AG04450 (cell line): ENCODE data around the gene KIF4A. TPM values are rescaled to one million over a fixed set of nuclear protein-coding genes. Genes with fewer than 3 reads are reported as not detected.

ENCODE experiments used
- CTCF ChIA-PET: fragments of 300-600, 350-600 bp; formaldehyde crosslinking; extraction: SDS; loops from one replicate; lab custom pipeline; 2022; ENCODE audit warnings: antibody characterized with exemption, inconsistent platforms; lab: Charles Lee
- POLR2A ChIA-PET: fragments of 350-600 bp; formaldehyde crosslinking; extraction: SDS; loops from one replicate; lab custom pipeline; 2021; ENCODE audit warnings: antibody characterized with exemption, inconsistent platforms; lab: Yijun Ruan, JAX
- DNase-seq: peaks from one replicate; pipeline ENCODE4 v3.0.0-alpha.2; 2011; ENCODE audit warnings: low read depth, low spot score
- H3K27ac ChIP-seq: one replicate; pipeline ENCODE4 v1.5.1; 2012; ENCODE audit warnings: low read depth, low read length, control low read depth
- H3K27me3 ChIP-seq: one replicate; pipeline ENCODE4 v1.6.0; 2012; ENCODE audit warnings: low read length; ENCODE audit not compliant: control insufficient read depth, insufficient read depth
- H3K4me3 ChIP-seq: 2 replicates; pipeline ENCODE4 v1.5.1; 2011; ENCODE audit warnings: mild to moderate bottlenecking, low read depth, low read length, control low read depth
- H3K9me3 ChIP-seq: 2 replicates; pipeline ENCODE4 v1.5.1; 2012; ENCODE audit warnings: low read length; ENCODE audit not compliant: control insufficient read depth, insufficient read depth
- polyA plus RNA-seq: library from polyadenylated mRNA; depleted of rRNA; stranded (reverse); fragments of >200 nt; gene quantifications from 2 replicates; pipeline ENCODE4 v1.2.3, GENCODE V29; 2011
- TF ChIP-seq, protein P1 (sequence below): IDR thresholded peaks from 2 replicates; pipeline ENCODE4 v1.5.1; 2011; ENCODE audit warnings: low read depth, low read length, control low read depth, inconsistent platforms

KIF4A gene
- polyA plus RNA-seq, 1 experiment: 8.8 TPM

DNA sequence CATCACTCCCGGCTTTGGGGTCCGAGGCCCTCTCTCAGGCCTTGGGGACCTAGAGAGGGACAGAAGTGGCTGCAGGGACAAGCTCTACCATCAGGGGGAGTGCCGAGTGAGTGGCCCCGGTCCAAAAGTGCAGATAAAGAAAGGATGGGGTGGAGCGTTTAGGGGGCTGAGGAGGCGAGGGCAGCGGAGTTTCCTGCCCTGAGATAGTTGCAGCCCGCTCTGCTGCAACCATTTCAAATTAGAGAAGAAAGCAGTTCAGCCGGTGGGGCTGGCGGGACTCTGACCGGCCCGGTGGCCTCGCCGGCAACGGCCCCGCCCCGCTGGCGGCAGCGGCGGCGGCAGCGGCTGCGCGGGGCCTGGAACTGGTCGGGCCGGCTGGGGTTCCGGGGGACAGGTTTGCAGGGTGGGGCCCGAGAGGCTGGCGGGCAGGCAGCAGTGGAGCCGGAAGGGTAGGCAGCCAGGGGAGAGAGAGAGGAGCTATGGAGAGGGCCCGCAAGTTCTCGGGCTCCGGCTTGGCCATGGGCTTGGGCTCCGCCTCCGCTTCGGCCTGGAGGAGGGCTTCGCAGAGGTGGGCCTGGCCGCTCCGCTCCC, 162.3 kb downstream of the KIF4A start:
- H3K9me3 ChIP-seq: peaks cover 3% of the 10 kb centered on the region; the same call in 1 of the 2 replicates
- no peaks in the 10 kb centered on the region for H3K27me3 ChIP-seq
- TF ChIP-seq, protein P1, sequence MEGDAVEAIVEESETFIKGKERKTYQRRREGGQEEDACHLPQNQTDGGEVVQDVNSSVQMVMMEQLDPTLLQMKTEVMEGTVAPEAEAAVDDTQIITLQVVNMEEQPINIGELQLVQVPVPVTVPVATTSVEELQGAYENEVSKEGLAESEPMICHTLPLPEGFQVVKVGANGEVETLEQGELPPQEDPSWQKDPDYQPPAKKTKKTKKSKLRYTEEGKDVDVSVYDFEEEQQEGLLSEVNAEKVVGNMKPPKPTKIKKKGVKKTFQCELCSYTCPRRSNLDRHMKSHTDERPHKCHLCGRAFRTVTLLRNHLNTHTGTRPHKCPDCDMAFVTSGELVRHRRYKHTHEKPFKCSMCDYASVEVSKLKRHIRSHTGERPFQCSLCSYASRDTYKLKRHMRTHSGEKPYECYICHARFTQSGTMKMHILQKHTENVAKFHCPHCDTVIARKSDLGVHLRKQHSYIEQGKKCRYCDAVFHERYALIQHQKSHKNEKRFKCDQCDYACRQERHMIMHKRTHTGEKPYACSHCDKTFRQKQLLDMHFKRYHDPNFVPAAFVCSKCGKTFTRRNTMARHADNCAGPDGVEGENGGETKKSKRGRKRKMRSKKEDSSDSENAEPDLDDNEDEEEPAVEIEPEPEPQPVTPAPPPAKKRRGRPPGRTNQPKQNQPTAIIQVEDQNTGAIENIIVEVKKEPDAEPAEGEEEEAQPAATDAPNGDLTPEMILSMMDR: peak; percentile 69
- DNase-seq: no peak
- CTCF ChIA-PET: interaction anchor here (0.6 to 3.0 kb wide), 12 partner anchors 8 to 1062 kb away, joined by 3 to 19 read pairs (median 4); partner anchors contain the start of gene IGBP1
- POLR2A ChIA-PET: no interaction called here
- H3K27ac ChIP-seq: no peak overlapping the region
- H3K4me3 ChIP-seq: peak overlapping the region; percentile 64

DNA sequence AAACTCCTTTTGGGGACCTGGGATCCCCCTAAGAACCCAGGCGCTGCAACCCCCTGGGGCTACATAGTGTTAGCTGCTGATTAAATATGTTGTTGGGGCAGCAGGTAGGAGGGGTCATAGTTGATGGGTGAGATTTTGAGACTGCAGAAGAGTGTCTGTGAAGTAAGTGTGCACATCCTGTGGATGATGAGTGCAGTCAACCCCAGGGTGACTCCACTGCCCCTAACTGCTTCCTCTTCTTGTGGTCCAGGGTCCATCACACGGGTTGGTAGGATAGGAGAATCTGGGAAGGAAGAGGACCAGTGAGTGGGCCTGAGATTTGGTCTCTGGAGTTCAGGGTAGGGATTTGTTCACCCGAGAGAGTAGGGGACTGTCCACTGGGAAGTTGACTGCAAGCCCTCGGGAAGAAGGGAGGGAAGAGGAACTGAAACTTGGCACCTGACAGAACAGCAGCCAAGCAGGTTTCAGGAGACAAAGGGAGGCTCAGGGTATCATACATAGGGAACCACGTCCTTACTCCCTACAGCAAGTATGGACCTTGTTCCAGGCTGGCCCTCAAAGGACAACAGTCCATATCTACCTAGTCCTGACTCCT, 163.2 kb downstream of the KIF4A start:
- no peak overlapping the region for H3K27ac ChIP-seq
- DNase-seq: no peak
- POLR2A ChIA-PET: no interaction called here
- H3K9me3 ChIP-seq: peaks cover 3% of the 10 kb centered on the region; the same call in 1 of the 2 replicates
- H3K4me3 ChIP-seq: peak overlapping the region; percentile 64
- CTCF ChIA-PET: interaction anchor here (0.6 to 3.0 kb wide), 4 partner anchors 18 to 212 kb away, joined by 3 to 19 read pairs (median 12); no protein-coding TSS in a partner anchor
- H3K27me3 ChIP-seq: no peaks in the 10 kb centered on the region
- TF ChIP-seq, protein P1: no peak

DNA sequence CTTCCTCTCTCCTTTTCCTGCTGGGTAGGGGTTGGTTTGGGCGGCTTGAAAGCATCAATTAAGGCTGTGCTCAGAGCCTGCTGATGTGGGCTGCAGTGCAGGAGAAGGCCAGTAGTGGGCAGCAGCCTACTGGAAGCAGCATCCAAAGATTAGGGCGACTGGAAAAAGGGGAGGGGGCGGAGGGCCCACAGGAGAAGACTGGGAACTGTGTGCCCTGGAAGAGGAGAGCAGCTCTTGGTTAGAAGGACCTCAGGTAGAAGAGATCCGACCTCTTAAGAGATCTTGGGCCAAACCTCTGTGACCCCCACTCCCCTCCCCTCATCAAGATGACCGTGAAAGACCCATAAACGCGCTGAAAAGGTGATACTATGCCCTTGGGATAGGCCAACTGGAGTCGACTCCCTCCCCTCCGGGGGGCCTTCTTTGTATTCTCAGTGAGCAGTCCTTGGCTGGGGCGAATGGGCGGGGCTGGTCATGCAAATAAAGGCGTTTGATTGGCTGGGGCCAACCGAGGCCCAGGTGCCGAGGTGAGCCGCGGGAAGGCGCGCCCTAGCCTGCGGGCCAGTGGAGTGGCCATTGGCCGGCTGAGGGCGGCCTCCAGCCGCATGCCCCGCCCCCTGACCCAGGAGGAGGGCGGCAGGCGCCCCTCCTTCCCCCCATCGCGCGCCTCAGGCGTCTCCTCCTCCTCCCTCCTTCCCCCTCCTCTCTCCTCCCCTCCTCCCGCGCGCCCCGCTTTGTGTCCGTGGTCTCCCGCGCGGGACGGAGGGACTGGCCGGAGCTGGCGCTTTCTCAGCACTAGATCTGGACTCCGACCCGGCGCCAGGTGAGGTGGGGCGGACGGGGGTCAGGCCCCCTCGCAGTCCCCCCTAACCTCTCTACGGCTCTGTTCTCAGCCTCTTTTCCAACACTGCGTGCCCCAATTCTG, 164.8 kb downstream of the KIF4A start:
- POLR2A ChIA-PET: no interaction called here
- H3K4me3 ChIP-seq: peak overlapping the region; percentile 68
- TF ChIP-seq, protein P1: peak; percentile 88
- DNase-seq: no peak
- H3K27ac ChIP-seq: peak overlapping the region; percentile 39
- CTCF ChIA-PET: interaction anchor here (1.0 to 2.7 kb wide), 7 partner anchors 8 to 297 kb away, joined by 3 to 18 read pairs (median 6); no protein-coding TSS in a partner anchor
- H3K9me3 ChIP-seq: peaks cover 3% of the 10 kb centered on the region; the same call in 1 of the 2 replicates
- no peaks in the 10 kb centered on the region for H3K27me3 ChIP-seq

DNA sequence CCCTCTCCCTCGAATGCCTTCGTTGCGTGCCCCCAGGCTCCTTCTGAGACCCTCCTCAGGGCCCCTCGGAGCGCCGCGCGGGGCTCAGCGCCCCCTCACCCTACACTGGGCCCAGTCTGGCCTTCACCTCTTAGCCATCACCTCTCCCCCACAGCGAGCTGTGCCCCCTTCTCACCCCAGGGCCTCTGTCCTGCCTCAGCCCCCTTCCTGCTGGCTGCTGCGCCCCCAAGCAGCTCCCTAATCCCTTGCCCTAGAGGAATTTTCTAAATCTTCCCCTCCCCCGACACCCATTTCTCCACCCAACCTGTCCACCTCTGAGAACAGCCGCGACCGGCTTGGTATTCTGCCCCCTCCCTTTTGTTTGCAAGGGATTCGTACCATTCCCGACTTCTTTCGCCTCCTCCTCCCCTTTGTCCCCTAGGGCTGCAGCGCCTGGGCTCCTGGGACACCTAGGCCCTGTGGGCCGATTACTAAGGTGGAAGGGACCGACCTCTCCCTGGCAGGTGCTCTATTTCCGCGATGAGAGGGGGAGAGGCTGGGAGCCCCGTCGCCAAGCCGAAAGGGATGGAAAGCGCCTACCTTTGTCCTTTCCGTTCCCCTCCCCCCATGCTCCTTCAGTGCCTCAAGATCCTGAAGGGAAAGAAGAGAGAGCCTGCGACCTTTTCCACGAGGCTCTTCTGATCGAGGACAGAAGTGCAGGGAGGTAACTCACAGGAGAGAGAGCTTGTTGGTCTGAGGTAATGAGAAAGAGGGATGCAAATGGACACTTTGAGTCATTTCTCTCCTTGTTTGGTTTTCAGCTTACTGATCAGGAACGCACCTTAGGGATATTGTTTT, 165.7 kb downstream of the KIF4A start:
- POLR2A ChIA-PET: no interaction called here
- DNase-seq: no peak

More for the DNA sequence above, 165.7 kb downstream of the KIF4A start:
- TF ChIP-seq, protein P1: no peak
- Histone ChIP-seq H3K4me3 (peak overlapping the region; percentile 68), H3K27me3 (no peaks in the 10 kb centered on the region), H3K27ac (peak overlapping the region; percentile 39), H3K9me3 (peaks cover 3% of the 10 kb centered on the region; the same call in 1 of the 2 replicates)
- CTCF ChIA-PET: interaction anchor here (1.0 to 2.3 kb wide), 6 partner anchors 7 to 209 kb away, joined by 3 to 8 read pairs (median 6); no protein-coding TSS in a partner anchor
